H9 (cell line): ENCODE measurements around the gene ZNF678. TPM values are rescaled to one million over a fixed set of nuclear protein-coding genes. Genes with fewer than 3 reads are reported as not detected.
"Not testable (repeated sequence)": the region's sequence is repeated elsewhere in the genome, so short reads cannot be mapped to it uniquely, and the experiment has no call there.

Source experiments
- DNase-seq: peaks from one replicate; pipeline ENCODE4 v3.0.0-alpha.2; 2017
- H2AFZ ChIP-seq: one replicate; pipeline ENCODE4 v1.6.1; 2013; ENCODE audit warnings: mild to moderate bottlenecking, low read length, control low read depth, moderate library complexity
- H2AK5ac ChIP-seq: 2 replicates; pipeline ENCODE4 v1.6.1; 2013; ENCODE audit warnings: low read length, control low read depth, mixed read lengths; ENCODE audit not compliant: insufficient read length
- H2BK120ac ChIP-seq: one replicate; pipeline ENCODE4 v1.6.1; 2013; ENCODE audit warnings: low read depth, mild to moderate bottlenecking, low read length, control low read depth, inconsistent platforms; ENCODE audit not compliant: poor library complexity, severe bottlenecking
- H2BK12ac ChIP-seq: 2 replicates; pipeline ENCODE4 v1.6.1; 2013; ENCODE audit warnings: low read length, control low read depth, mixed read lengths, low read depth; ENCODE audit not compliant: insufficient read length
- H2BK15ac ChIP-seq: 2 replicates; pipeline ENCODE4 v1.6.1; 2013; ENCODE audit warnings: low read depth, low read length, control low read depth
- H2BK20ac ChIP-seq: one replicate; pipeline ENCODE4 v1.6.1; 2013; ENCODE audit warnings: low read depth, mild to moderate bottlenecking, low read length, control low read depth, inconsistent platforms; ENCODE audit not compliant: poor library complexity, severe bottlenecking
- H2BK5ac ChIP-seq: 2 replicates; pipeline ENCODE4 v1.6.1; 2013; ENCODE audit warnings: low read length, control low read depth, mixed read lengths; ENCODE audit not compliant: insufficient read length
- H3K14ac ChIP-seq: 2 replicates; pipeline ENCODE4 v1.6.1; 2013; ENCODE audit warnings: low read length, control low read depth; ENCODE audit not compliant: insufficient read depth
- H3K18ac ChIP-seq: 2 replicates; pipeline ENCODE4 v1.6.1; 2013; ENCODE audit warnings: low read depth, mild to moderate bottlenecking, mixed read lengths, low read length, control low read depth; ENCODE audit not compliant: insufficient read length
- H3K23ac ChIP-seq: 2 replicates; pipeline ENCODE4 v1.6.1; 2013; ENCODE audit warnings: low read length, control low read depth, mixed read lengths, low read depth; ENCODE audit not compliant: insufficient read length
- H3K23me2 ChIP-seq: 2 replicates; pipeline ENCODE4 v1.6.1; 2013; ENCODE audit warnings: low read depth, mild to moderate bottlenecking, mixed read lengths, low read length, control low read depth; ENCODE audit not compliant: insufficient read length, poor library complexity, severe bottlenecking
- H3K27ac ChIP-seq: 2 replicates; pipeline ENCODE4 v1.5.1; 2013; ENCODE audit warnings: low read length, control low read depth, mixed read lengths, low read depth; ENCODE audit not compliant: insufficient read length
- H3K27me3 ChIP-seq: 2 replicates; pipeline ENCODE4 v1.6.1; 2013; ENCODE audit warnings: low read length, control low read depth, inconsistent platforms; ENCODE audit not compliant: insufficient read depth
- H3K4ac ChIP-seq: 2 replicates; pipeline ENCODE4 v1.6.1; 2013; ENCODE audit warnings: low read depth, mild to moderate bottlenecking, control low read depth, inconsistent platforms, low read length, moderate library complexity
- H3K4me1 ChIP-seq: 2 replicates; pipeline ENCODE4 v1.6.1; 2013; ENCODE audit warnings: low read length, control low read depth, inconsistent platforms; ENCODE audit not compliant: insufficient read depth
- H3K4me2 ChIP-seq: 2 replicates; pipeline ENCODE4 v1.6.1; 2013; ENCODE audit warnings: low read length, control low read depth, mixed read lengths; ENCODE audit not compliant: insufficient read length, insufficient read depth
- H3K56ac ChIP-seq: 2 replicates; pipeline ENCODE4 v1.6.1; 2013; ENCODE audit warnings: low read depth, mild to moderate bottlenecking, mixed read lengths, low read length, control low read depth; ENCODE audit not compliant: insufficient read length
- H3K79me1 ChIP-seq: 2 replicates; pipeline ENCODE4 v1.6.1; 2013; ENCODE audit warnings: low read depth, mild to moderate bottlenecking, moderate library complexity, low read length, control low read depth, inconsistent platforms; ENCODE audit not compliant: insufficient read depth, poor library complexity, severe bottlenecking
- H3K79me2 ChIP-seq: 2 replicates; pipeline ENCODE4 v1.6.1; 2013; ENCODE audit warnings: low read length, control low read depth, inconsistent platforms; ENCODE audit not compliant: insufficient read depth
- H3K9ac ChIP-seq: 2 replicates; pipeline ENCODE4 v1.6.1; 2013; ENCODE audit warnings: low read length, control low read depth, mixed read lengths; ENCODE audit not compliant: insufficient read length; ENCODE audit errors: extremely low read depth
- H3K9me3 ChIP-seq: one replicate; pipeline ENCODE4 v1.6.1; 2013; ENCODE audit warnings: low read depth, low read length, inconsistent platforms; ENCODE audit not compliant: control insufficient read depth
- H3T11ph ChIP-seq: one replicate; pipeline ENCODE4 v1.6.1; 2013; ENCODE audit warnings: mild to moderate bottlenecking, low read length, control low read depth, inconsistent platforms
- H4K20me1 ChIP-seq: one replicate; pipeline ENCODE4 v1.6.1; 2013; ENCODE audit not compliant: control insufficient read depth, insufficient read length, insufficient read depth
- H4K5ac ChIP-seq: 2 replicates; pipeline ENCODE4 v1.6.1; 2013; ENCODE audit warnings: low read depth, mild to moderate bottlenecking, mixed read lengths, low read length, control low read depth; ENCODE audit not compliant: insufficient read length
- H4K8ac ChIP-seq: replicated peaks from 2 replicates; pipeline ENCODE4 v1.6.1; 2013; ENCODE audit warnings: low read length, control low read depth, mixed read lengths, low read depth; ENCODE audit not compliant: insufficient read length
- H4K91ac ChIP-seq: 2 replicates; pipeline ENCODE4 v1.6.1; 2013; ENCODE audit warnings: low read depth, mild to moderate bottlenecking, moderate library complexity, mixed read lengths, low read length, control low read depth; ENCODE audit not compliant: insufficient read length
- H3K27ac Mint-ChIP-seq, 3 experiments: 2 replicates in 2 of 3; 3 replicates in 1 of 3; pipeline ENCODE4 v1.8.0; 2020 to 2021; ENCODE audit warnings: mixed read lengths in 3 of 3, mild to moderate bottlenecking in 1 of 3, moderate library complexity in 1 of 3
- H3K27me3 Mint-ChIP-seq: 2 replicates; pipeline ENCODE4 v1.8.0; 2021; ENCODE audit warnings: low read depth, mild to moderate bottlenecking, moderate library complexity, mixed read lengths
- H3K36me3 Mint-ChIP-seq, 3 experiments: 2 replicates in 2 of 3; 3 replicates in 1 of 3; pipeline ENCODE4 v1.8.0; 2020 to 2021; ENCODE audit warnings: low read depth in 3 of 3, mixed read lengths in 3 of 3; ENCODE audit not compliant: insufficient read depth in 1 of 3
- H3K4me1 Mint-ChIP-seq, 2 experiments: 2 replicates each; pipeline ENCODE4 v1.8.0; 2020; ENCODE audit warnings: mixed read lengths in 2 of 2
- H3K4me3 Mint-ChIP-seq, 2 experiments: 2 replicates in 1 of 2; 3 replicates in 1 of 2; pipeline ENCODE4 v1.8.0; 2020 to 2021; ENCODE audit warnings: mild to moderate bottlenecking in 2 of 2, mixed read lengths in 2 of 2, moderate library complexity in 1 of 2
- H3K9me3 Mint-ChIP-seq, 2 experiments: 2 replicates in 1 of 2; 3 replicates in 1 of 2; pipeline ENCODE4 v1.8.0; 2020; ENCODE audit warnings: mild to moderate bottlenecking in 2 of 2, mixed read lengths in 2 of 2, moderate library complexity in 1 of 2
- CTCF ChIP-seq: fragments of 200-600 bp; sonication (generic); conservative IDR thresholded peaks from 3 replicates; pipeline ENCODE4 v1.8.0; 2021; ENCODE audit warnings: antibody characterized with exemption, mild to moderate bottlenecking
- WGBS: extraction: QIAGEN DNeasy Blood & Tissue Kit; methylation state at CpG from one replicate; pipeline ENCODE4 v1.1.7; 2013; ENCODE audit warnings: missing lambda C conversion rate, low lambda C conversion rate, mixed read lengths; ENCODE audit not compliant: insufficient read length; ENCODE audit errors: extremely low coverage; 5-methylcytosine and 5-hydroxymethylcytosine counted together
- total RNA-seq: library from RNA; stranded (reverse); gene quantifications from 2 replicates; pipeline ENCODE4 v1.2.1, GENCODE V29; 2021

The ZNF678 gene
- total RNA-seq, 1 experiment from 2014 or later: 25.3 TPM

- Histone ChIP-seq H4K20me1 (no peaks in the 10 kb centered on the region), H3K9ac (no peak overlapping the region), H4K91ac (no peak overlapping the region), H2AFZ (no peak overlapping the region), H3K27ac (no peak overlapping the region), H2BK5ac (no peak overlapping the region), H3K4ac (no peak overlapping the region), H3K23me2 (no peaks in the 10 kb centered on the region), H2BK12ac (no peak overlapping the region), H3K4me1 (peaks cover 6% of the 10 kb centered on the region), H3K79me1 (peaks cover 6% of the 10 kb centered on the region), H3K9me3 (no peaks in the 10 kb centered on the region), H3K56ac (no peak overlapping the region), H2AK5ac (no peak overlapping the region), H2BK20ac (no peak overlapping the region), H2BK120ac (no peak overlapping the region), H3K23ac (no peak overlapping the region), H2BK15ac (no peak overlapping the region), H3K4me2 (no peak overlapping the region), H3K27me3 (no peaks in the 10 kb centered on the region), H4K5ac (no peak overlapping the region), H3K14ac (no peak overlapping the region), H3T11ph (no peak overlapping the region), H4K8ac (no peak overlapping the region), H3K79me2 (peaks cover 4% of the 10 kb centered on the region; the same call in 1 of the 2 replicates), H3K18ac (no peak overlapping the region)
- Mint-ChIP-seq H3K9me3 (peaks cover 23 to 77% of the 10 kb centered on the region in 2 experiments), H3K27ac (no peak overlapping the region), H3K27me3 (no peaks in the 10 kb centered on the region), H3K36me3 (peaks cover 48 to 71% (median 59%) of the 10 kb centered on the region in 3 experiments), H3K4me1 (peaks cover 14% of the 10 kb centered on the region in 2 experiments), H3K4me3 (no peak overlapping the region)
- no CpG with 5 or more reads among the region's 1 CpG for WGBS
- TF ChIP-seq CTCF: no peak
- no peak for DNase-seq
Measured at GRCh38 chr1:227587968-227588367, 24.6 kb downstream of the ZNF678 start.

GRCh38 chr1:227588769-227589168 is 25.4 kb downstream of the ZNF678 start:
- H3K27me3 ChIP-seq, H4K8ac ChIP-seq, H4K20me1 ChIP-seq, H4K5ac ChIP-seq, H2BK5ac ChIP-seq, H3K14ac ChIP-seq, H3K27ac Mint-ChIP-seq, H3T11ph ChIP-seq, H2AK5ac ChIP-seq, H3K9me3 ChIP-seq, H2BK120ac ChIP-seq, H2BK20ac ChIP-seq, H2AFZ ChIP-seq, H3K9ac ChIP-seq, H2BK15ac ChIP-seq, DNase-seq, H3K79me1 ChIP-seq, H3K4me2 ChIP-seq, H4K91ac ChIP-seq, H3K27me3 Mint-ChIP-seq, H3K4ac ChIP-seq, H3K79me2 ChIP-seq, H3K23ac ChIP-seq, H3K4me3 Mint-ChIP-seq, H3K18ac ChIP-seq, H3K23me2 ChIP-seq, H3K4me1 ChIP-seq, H3K27ac ChIP-seq, H3K56ac ChIP-seq, H2BK12ac ChIP-seq: not testable (repeated sequence)
- H3K36me3 Mint-ChIP-seq: peaks cover 56 to 76% (median 67%) of the 10 kb centered on the region in 3 experiments
- H3K9me3 Mint-ChIP-seq: peaks cover 28 to 81% of the 10 kb centered on the region in 2 experiments
- H3K4me1 Mint-ChIP-seq: peaks cover 14% of the 10 kb centered on the region in 2 experiments
- no CpG with 5 or more reads among the region's 1 CpG for WGBS
